NCI-H526 (cell line): Measurements from ENCODE around the gene AMDHD1.
A peak's percentile ranks its signal among the peaks of the same experiment; 100 is the strongest.

Experiments used
- DNase-seq, 2 experiments: peaks; one replicate each; lab custom pipeline; 2025; lab: John Stamatoyannopoulos, UW

The AMDHD1 gene

GRCh38 chr12:95995238-95996031 is 52.3 kb downstream of the AMDHD1 start:
- no peak for DNase-seq

GRCh38 chr12:95996034-95996658 is 53.0 kb downstream of the AMDHD1 start, which contains the start of gene HAL:
Gene HAL (minus strand): TSS chr12:95996344. CDS start chr12:95995910, 434 bp downstream.
- peak in 1 of 2 experiments; percentile 15 for DNase-seq

- no peak for DNase-seq
These were observed 54.1 kb downstream of the AMDHD1 start for GRCh38 chr12:95997276-95997675.

- DNase-seq = no peak
These were observed 54.9 kb downstream of the AMDHD1 start for GRCh38 chr12:95997911-95998510.

GRCh38 chr12:95998611-95999286 is 55.6 kb downstream of the AMDHD1 start:
- DNase-seq = peak; percentile 17 to 77

GRCh38 chr12:95999484-95999883 is 56.4 kb downstream of the AMDHD1 start:
- no peak for DNase-seq

GRCh38 chr12:96000858-96001257 is 57.7 kb downstream of the AMDHD1 start:
- DNase-seq = no peak

GRCh38 chr12:96006727-96007126 is 63.6 kb downstream of the AMDHD1 start:
- no peak for DNase-seq

- DNase-seq = no peak
These were observed 64.6 kb downstream of the AMDHD1 start for GRCh38 chr12:96007729-96008128.

- DNase-seq = no peak
These were observed 71.9 kb downstream of the AMDHD1 start for GRCh38 chr12:96014943-96015599.

GRCh38 chr12:96015672-96016071 is 72.5 kb downstream of the AMDHD1 start:
- peak in 1 of 2 experiments; percentile 24 for DNase-seq
